GM19467 (cell line): Measurements from ENCODE around the gene PADI2.

Experiments
- ATAC-seq: cut with Tn5 transposase; IDR thresholded peaks from one replicate; pipeline ENCODE4 v1.9.1; 2021; ENCODE audit warnings: mild to moderate bottlenecking, moderate library complexity; ENCODE audit not compliant: unreplicated experiment

PADI2 gene

DNA sequence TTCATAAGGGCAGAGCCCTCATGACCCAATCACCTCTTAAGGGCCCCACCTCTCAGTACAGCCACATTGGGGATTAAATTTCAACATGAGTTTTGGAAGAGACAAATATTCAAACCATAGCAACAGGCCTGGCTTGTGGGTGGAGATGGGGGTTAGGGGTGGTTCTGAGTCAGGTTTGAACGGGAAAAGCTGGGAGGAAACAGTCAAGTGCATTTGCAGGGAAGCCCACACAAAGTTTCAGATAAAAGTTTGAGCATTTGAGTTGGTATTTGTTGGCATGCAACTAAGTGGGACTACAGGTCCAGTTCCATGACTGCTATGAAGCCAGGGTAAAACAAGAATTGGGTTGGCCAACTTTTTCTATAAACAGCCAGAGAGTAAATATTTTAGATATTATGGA is 21.0 kb upstream of the PADI2 start:
- ATAC-seq, result no peak

DNA sequence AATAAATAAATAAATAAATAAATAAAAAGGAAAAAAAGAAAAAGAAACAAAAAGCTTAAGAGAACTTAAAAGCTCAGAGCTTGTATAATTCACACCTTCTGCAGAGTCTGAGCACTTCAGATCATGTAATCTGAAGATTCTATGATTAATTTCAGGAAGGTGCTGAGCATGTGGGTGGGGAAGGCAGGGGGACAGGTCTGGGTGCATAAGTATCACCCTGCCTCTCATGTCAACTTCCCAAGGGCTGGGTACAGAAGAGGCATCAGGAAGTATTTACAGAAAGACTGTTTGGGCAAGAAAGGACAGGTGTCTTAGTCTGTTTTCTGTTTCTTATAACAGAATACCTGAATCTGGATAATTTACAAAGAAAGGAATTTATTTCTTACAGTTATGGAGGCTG is 20.4 kb upstream of the PADI2 start:
- ATAC-seq, result no peak

DNA sequence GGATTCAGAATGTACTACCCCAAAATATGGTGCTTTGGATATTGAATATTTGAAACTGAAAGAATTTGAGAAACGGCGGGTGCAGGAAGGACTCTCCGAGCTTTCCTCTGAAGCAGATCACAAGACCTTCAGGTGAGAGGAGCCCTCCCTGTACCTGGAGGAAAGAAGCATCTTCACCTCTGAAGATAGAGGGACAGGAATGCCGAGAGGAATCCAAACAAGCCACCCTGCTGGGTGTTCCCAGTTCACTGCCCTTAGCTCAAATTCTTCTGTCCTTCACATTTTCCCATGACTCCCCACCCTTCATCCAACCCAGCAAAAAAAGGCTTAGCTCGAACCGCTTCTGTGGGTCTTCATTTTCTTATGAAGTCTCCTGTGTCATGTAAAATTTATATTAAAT is 18.2 kb upstream of the PADI2 start:
- ATAC-seq, result no peak

DNA sequence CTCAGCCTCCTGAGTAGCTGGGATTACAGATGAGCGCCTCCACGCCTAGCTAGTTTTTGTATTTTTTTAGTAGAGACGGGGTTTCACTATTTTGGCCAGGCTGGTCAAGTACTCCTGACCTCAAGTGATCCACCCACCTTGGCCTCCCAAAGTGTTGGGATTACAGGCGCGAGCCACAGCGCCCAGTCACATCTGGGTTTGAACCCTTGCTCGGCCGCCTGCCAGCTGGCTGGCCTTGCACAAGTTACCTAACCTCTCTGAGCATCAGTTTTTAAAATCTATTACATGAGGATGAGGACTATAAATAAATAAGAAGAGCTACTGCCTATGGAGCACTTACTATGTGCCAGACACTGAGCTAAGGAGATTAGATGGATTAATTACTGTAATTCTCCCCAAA is 17.7 kb upstream of the PADI2 start:
- ATAC-seq, result no peak

DNA sequence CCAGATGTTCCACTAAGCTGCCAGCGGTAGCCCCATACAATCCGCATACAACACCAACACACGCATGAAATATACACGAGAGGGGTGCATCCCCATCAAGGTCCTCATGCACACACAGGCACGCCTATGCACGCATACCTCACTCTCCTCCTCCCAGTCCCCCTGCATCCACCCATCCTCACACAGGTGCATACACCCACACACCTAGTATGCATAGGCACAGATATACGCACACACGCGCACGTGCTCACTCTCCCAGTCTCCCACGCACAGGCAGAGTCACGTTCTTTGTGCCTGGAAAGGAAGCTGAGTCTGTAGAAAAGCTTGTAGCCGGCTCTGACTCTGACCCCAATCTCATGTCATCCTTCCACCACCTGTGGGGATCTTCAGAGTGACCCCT is 16.9 kb upstream of the PADI2 start:
- ATAC-seq, result no peak

DNA sequence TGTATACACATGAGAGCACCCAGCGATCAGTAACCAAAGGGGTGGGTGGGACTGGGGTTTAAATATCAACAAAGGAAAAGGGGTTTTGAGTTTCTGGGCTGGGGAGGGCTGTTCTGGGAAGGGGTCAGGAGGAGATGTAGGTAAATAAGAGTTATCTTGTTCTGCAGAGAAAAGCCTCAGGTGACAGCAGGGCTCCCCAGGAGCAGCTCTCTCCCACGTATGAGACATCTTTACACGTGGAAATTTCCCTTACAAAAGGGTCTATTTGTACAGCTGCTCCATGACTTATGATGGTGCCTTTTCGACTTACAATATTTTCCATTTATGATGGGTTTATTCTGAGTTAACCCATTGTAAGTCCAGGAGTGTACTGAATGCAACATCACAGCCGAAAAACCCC is 16.3 kb upstream of the PADI2 start:
- ATAC-seq, result no peak

DNA sequence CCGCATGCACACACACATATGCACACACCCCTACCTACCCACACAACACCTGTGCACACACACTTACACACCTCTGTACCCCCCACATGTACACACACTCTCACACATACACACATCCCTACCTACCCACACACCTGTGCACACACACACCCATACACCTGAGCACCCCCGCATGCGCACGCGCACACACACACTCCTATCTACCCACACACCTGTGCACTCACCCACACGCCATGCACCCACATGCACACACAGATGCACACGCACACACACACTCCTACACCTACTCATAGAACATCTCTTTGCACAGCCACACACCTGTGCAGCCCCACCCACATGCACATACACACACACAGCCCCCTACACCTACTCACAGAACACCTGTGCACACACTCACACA is 15.5 kb upstream of the PADI2 start:
- ATAC-seq, result no peak

DNA sequence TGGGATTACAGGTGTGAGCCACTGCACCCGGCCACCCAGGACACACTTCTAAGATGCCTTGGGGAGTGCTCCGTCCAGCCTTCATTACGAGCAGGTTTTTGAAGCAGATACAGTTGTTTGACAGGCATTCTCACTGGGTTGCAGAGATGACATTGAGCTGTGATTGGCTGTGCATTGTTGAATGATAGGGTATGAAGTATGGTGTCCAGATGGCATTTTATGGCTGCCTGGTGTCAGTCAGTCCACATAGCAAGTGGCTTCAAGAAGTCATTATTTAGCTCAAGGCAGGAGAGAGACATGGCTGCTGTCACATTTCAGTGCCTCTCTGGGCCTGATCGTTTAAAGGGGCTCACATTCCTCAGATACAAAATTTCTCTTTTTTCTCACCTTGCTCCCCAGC is 14.8 kb upstream of the PADI2 start:
- no peak for ATAC-seq

DNA sequence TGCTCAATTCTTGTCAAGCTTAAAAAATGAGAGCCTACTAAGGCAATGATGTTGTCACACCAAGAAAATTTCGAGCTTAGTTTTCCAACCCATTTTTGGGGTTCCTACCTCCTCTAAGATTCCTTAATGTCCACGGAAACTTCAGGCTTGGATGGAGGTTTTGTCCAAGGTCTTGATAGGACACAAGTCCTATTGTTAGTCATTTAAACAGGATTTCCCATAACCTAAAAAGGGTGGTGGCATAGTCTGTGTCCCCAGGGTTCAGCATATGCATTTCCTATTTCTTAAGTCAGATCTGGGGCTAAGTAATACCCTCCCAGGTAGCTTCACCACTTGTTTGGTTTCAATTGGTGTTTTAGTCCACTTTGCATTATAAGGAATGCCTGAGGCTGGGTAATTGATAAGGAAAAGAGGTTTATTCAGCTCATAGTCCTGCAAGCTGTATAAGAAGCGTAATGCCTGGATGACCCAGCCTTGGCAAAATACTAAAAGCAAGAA is 10.9 kb upstream of the PADI2 start:
- no peak for ATAC-seq

DNA sequence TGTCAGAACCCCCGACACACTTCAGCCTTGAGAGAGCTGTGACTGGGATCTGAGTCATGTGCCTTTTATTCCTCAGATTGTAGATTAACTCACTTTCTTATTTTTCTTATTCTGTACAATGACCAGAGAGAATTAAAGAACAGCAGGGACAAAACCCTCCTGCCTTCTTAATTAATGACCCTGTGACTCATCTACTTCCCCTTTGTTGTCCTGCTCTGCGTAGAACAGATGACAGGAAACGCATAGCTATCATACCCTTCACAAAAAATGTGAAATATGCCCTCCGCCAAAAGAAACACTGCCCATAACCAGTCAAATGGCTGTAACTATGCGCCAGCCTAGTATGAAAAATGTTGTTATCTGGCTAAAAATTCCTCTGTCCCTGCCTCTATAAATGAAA is 9.1 kb upstream of the PADI2 start:
- ATAC-seq, result no peak

DNA sequence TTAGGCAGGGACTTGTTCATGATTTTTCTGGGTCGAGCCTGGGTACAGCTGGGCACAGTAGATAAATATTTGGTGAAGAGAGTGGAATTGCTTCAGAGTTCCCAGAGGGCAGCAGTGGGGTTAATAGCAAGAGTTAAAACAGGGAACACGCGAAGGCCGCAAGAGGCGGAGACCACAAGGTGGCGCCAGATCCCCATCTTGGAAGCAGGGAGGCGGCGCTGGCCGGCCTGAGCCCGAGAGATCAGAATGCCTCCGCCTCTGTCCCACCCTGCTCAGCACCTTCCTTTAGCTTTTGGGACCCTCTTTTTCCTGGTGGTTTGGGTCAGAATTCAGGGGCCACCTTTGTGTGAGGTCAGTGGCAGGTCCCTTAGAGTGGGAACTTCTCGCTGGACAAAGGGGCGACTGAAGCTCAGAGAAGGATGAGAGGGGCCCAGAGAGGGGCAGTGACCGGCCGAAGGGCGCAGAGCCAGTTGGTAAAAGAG is 6.5 kb upstream of the PADI2 start:
- no peak for ATAC-seq

DNA sequence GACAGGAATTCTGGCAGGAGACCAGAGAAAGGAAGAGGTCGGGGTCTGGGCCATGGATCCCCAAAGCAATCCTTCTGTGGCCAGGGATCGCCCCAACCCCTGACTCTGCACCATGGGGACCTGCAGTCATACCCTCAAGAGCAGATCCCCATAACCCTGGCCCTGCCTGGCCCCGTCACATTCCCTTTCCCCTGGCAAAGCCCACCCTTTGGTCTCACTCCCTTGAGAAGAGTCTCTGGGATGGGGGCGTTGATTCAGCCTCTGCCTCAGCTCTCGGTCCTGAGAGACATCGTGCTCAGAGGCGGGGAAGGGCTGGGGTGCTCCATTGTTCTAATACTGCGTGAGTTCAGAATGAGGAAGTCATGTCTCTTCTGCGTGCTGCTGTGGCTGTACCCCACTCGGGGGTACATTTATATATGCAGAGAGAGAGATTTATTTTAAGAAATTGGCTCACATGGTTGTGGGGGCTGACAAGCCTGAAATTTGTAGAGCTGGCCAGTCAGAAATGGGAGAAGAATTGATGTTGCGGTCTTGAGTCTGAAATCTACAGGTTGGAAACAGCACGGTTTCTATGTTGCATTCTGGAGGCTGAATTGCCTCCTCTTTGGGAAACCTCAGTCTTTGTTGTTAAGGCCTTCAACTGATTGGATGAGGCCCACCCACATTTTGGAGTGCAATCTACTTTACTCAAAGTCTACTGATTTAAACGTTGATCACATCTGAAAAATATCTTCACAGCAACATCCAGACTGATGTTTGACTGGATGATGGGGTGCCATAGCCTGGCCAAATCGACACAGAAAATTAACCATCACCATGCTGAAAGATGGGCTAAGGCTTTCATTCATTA is 4.2 kb upstream of the PADI2 start:
- no peak for ATAC-seq

DNA sequence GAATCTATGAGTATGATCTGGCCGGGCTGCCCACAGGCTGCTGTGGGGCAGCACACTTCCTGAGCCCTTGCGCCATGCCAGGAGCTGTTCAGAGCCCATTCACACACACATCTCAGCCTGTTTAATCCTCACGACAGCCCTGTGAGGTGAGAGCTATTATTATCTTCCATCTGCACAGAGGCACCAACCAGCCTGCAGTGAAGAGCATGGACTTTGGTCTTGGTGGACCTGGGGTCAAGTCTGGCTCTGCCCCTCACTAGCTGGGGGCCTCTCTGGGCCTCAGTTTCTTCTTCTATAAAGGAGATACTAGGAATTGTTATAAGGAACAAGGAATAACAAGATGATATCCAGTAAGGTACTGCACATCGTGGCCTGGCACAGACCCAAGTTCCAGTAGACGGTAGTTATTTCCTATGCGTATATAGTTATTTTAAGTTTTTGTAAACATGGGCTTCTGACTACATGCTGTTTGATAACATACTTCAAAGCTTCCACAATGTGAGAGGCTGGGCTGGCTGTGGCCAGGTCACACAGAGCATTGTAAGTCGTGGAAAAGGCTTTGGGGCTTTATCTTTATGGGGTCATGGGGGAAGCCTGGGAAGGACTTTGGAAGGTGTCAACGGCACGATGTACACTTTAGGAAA is 3.4 kb upstream of the PADI2 start:
- ATAC-seq, result no peak

DNA sequence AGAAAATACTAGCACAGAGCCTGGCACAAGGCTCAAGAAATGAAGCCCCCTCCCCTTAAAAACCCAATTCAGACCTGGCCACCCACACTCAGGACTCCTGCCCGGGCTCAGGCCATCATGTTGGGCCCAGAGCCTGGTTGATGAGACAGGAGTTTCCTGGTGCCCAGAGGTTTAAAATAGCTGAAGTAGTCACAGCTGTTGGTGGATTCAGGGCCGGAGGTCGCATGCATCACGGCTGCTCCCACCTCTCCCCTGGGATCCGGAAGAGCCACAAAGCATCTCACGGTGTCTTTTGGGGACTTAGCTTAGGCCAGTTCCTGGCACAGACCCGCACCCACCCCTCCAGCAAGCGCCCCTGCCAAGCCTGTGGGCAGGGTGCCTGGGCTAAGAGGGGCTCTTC is 2.6 kb upstream of the PADI2 start:
- ATAC-seq, result no peak

DNA sequence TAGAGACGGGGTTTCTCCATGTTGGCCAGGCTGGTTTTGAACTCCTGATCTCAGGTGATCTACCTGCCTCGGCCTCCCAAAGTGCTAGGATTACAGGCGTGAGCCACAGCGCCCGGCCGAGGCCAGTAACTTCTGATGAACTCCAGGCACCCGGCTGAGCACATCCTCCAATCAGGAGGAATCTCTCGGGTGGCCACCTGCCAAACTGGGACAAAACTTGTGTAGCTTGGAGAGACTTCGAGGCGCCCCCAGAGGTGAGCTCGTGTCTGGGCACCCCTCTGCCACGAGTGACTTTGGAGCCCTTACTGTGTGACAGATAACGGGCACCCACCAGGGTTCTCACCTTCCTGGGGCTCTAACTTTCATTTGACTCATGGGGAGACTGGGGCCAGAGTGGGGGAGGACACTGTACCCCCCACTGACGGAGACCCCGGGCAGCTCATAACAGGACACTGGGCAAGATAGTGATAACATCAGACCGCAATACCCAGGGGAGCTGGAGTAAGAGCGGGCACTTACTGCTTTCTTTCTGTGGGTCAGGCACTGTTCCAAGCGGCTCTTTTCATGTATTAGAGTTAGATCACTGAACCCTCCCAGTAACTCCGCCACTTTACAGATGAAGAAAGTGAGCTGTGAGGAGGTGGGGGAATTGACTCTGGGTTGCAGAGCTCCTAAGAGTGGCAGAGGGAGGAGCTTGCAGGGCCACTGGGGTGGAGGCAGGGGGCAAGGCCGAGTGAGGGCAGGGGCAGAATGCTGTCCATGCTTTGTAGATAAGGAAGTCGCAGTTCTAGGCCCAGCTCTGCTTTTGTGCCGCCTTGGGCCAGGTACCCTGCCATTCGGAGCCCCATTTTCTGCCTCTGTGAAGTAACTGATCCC is 1.9 kb upstream of the PADI2 start:
- ATAC-seq, result no peak

DNA sequence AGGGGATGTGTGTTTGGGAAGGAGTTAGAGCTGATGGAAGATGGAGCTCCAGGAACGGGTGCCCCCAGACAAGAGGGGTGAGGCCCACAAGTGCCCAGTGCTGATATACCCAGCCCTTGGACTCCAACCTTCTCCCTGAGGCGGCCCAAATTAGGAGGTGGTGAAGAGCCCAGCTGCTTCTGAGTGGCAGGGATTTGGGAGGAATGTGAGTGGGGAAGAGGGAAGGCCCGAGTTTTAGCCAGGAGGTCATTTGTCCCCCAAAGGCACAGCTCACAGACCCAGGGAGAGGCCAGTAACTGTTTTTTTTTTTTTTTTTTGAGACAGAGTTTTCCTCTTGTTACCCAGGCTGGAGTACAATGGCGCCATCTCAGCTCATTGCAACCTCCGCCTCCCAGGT is 1.2 kb upstream of the PADI2 start:
- no peak for ATAC-seq

DNA sequence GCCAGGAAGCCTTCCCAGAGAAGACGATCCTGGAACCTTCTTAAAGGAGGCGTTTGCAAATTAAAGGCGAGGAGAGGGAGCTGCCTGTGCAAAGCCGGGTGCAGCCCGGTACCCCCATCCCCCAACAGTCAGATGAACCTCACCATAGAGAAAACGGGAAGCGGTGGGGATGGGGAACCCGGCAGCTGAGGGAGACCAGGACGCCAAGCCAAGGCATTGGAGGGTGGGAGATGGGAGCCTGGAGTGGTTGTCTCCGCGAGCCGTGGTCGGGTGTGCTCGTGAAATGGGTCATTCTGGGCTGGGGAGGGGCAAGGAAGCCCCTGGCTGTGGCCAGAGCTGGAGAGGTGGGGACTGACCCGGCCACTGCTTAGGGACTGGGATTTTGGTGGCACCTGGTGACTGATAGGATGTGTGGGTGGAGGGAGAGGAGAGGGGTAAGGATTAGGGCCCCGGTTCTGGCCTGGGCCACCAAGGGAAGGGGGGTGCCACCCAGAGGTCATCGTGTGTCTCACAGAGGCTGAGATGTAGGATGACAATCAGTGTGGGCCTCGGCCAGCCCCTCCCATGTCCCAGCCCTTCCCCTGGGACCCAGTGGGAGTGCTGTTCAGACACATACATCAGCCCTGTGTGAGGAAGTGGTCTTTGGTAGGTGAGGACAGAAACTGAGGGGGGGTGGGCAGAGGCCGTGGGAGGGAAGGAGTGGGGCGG is 676 bp upstream of the PADI2 start:
- ATAC-seq, result no peak

DNA sequence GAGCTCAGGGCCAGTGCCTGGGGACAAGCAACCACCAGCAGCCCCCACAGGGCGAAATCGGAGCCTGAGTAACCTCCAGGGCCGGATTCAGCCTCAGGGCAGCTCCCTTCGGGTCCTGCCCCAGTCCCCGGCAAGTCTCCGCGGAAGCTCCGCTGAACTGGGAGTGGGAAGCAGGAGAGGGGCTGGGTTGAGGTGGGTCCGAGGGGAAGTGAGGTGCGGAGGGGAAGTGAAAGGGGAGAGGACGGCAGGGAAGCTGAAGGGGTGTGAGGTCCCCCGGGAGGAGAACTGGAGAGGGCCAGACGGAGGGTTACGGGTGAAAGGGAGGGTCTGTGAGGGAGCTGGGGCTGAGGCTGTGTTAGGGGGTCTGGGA is 560 bp downstream of the PADI2 start:
- ATAC-seq, result no peak

DNA sequence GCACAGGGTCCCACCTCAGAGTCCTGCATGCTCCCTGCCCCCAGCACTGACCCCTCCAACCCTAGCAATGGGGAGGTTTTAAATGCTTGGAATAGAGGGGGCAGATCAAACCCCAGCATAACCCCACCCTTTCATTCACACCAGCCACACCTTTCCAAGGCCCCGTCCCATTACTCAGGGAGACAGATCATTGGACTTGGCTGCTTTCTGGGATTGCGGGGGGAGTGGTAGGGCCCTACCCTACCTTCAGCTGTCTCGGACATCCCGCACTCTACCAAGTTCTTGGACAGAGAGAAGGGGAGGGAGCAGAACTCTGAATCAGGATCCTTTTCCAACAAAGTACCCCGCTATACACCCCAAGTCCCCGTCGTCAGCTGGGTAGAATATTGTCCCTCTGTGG is 983 bp downstream of the PADI2 start:
- no peak for ATAC-seq

DNA sequence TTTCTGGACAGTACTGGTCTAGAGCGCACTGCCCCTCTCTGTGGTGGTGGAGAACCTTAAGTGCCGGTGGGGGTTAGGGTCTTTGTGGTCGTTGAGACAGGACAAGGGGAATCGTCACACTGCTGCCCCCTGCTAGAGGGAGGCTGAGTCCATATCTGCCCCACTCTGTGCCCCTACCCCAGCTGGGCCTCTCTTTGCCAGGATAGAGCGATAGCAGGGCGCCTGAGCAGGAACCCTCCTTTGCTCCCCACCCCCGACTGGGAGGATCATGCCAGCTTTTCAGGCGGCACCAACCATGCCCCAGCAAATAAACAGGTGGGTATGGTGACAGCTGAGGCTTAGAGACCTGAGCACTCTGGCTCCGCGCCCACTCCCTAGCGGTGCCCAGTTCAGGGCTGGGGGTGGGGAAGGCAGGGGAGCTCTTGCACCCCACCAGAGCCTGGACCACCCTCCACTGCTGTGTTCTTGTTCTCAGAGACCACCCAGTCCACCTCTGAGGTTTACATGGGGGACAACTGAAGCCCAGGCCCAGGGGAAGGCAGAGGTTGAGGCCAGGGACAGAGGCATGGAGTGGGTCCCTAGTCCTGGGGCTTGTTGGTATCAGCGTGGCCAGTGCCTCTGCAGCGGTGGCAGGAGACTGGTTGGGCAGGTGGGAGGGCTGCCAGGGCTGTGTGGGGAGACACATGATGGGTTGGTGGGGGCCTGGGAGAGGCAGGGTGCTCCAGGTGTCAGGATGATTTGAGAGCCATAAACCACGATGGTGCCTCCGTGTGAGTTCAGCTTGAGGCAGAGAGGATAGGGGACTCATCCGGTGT is 1.6 kb downstream of the PADI2 start:
- no peak for ATAC-seq
